ENCODE data around the gene CAB39.

- TF ChIP-seq EZH2phosphoT487 (IDR thresholded peaks at IDR 0.05; ENCODE audit: borderline replicate concordance, low read depth) (no peak), REST (IDR thresholded peaks at IDR 0.05; ENCODE audit: low read depth, low read length) (no peak)
Observed at GRCh38 chr2:230713331-230714135, 891 bp downstream of the CAB39 start.

Data from SK-N-SH (cell line).